8988T (cell line): Measurements from ENCODE around the gene SEMA3E.
A peak's percentile ranks its signal among the peaks of the same experiment; 100 is the strongest.
"Not testable (repeated sequence)": the region's sequence is repeated elsewhere in the genome, so short reads cannot be mapped to it uniquely, and the experiment has no call there.

Experiments used
- DNase-seq: peaks from one replicate; pipeline ENCODE4 v3.0.0; 2011

Gene SEMA3E

DNA sequence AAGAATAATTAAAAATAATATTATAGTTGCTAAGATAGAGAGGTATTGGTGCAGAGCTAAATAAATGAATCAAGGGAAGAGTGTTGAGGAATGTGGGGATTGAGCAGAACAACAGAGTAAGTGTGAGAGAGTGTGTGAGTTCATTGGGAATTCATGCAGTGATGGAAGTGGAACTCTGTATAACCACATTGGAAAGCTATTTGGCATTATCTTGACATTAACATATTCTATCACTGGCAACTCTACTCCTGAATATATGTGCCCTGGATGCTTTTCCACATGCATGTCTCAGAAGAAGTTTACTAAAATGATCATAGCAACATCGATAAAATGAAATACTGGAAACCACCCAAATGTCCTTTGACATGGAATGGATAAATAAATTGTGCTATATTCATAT lies 164.1 kb downstream of the SEMA3E start:
- DNase-seq: no peak

DNA sequence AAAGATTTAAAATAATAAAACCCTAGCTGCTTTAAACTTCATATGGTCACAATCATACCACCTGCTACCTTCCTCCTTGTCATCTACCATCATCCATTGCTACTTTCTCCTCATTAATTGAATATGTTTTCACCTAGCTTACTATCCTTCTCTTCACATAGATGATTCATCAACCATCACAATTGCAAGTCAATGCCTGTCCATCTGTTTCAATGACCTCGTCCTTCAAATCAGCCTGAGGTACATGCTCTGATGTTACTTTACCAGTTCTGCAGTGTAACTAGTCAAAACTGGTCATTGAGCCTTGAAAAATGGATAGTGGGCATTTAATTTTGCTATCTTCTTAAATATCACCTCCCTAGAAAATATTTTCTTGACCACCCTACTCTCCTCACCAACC lies 164.7 kb downstream of the SEMA3E start:
- DNase-seq: no peak

GRCh38 chr7:83478616-83479015 lies 170.3 kb downstream of the SEMA3E start:
- DNase-seq: no peak

GRCh38 chr7:83476511-83477050 lies 172.4 kb downstream of the SEMA3E start:
- no peak for DNase-seq

DNA sequence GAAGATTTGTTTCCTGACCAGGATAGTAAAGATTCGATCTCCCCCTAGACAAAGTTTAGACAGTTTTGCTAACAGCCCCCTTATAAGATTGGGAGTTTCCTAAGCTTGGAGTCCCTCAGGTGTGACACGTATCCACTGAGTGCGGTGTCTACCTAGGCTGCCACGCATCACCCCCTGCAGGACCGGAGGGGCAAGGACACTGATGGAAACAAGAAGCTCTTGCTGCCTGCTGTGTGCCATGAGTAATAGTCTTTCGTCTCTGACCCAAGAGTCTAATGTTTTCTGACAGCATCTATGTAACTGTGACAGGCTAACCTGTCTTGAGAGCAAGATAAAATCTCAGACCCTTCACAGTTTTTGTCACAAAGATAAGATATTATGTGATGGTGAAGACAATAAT lies 173.5 kb downstream of the SEMA3E start:
- no peak for DNase-seq

DNA sequence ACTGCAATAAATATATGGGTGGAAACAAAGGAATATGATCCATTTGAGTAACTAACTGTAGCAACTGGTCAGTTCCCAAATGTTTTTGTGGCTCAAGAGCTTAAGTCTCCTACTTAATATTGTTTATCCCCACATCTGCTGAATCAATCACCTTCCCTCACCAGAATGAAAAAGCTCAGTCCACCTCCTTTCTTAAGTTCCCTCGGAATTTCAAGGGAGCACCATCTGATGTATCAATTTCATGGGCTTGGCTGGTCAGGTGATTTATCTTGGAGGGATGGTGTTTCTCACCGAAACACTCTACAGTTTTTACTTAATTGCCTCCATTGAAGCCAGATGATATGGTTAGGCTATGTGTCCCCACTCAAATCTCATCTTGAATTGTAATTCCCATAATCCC lies 176.6 kb downstream of the SEMA3E start:
- DNase-seq: no peak

GRCh38 chr7:83469491-83469890 lies 179.4 kb downstream of the SEMA3E start:
- DNase-seq: no peak

DNA sequence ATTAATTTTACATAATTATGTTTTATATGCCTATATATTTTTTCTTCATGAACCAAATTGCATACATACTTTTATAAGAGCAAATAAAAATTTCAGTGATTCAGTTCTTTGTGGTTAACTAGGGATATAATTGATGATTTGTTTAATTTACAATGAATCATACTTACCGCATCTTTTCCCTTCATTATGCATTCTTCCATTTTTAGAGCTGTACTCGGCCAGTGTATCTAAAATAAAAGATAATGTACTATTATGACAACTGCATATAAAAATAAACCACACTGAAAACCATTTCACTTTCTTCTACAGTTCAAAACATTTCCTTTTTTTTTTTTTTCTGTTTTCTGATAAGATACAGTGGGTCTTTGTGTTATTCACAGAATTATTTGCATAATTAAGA lies 179.9 kb downstream of the SEMA3E start:
- DNase-seq: no peak

DNA sequence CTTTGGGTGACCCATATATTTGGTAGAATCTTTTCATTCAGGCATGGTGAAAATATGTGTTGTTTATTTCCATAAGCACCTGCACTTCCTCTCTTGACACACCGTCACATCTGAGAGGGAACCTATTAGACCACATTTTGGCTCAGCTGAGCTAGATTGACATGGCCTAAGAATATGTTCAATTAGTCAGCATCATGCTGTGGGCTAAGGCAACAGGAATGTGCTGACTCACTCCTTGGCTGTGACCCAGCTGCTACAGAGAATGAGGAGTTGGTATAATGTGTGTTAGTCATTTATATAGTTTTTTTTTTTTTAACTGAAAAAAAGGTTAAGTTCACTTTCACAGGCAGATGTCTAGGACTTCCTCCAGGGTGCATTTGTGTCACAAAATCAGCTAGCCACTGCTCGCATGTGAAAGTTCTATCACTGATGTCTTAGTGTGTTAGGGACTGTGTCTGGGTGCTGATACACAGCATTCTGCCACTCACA lies 180.6 kb downstream of the SEMA3E start:
- DNase-seq: peak; percentile 9

DNA sequence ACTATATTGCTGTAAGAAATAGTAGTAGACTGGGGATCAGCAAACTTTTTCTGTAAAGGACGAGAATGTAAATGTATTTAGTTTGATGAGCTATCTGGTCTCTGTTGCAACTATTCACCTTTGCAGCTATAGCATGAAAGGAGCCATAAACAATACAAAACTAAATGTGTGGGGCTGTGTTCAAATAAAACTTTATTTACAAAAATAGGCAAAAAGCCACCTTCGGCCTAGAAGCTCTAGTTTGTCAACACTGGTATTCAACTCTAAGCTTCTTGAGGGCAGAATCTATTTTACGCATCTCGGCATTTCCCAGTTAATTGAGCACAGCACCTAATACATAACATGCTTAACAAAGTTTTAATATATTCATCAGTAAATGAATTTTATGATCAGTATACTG lies 181.4 kb downstream of the SEMA3E start:
- no peak for DNase-seq

- DNase-seq: no peak
Observed at GRCh38 chr7:83466956-83467355, 182.0 kb downstream of the SEMA3E start.

DNA sequence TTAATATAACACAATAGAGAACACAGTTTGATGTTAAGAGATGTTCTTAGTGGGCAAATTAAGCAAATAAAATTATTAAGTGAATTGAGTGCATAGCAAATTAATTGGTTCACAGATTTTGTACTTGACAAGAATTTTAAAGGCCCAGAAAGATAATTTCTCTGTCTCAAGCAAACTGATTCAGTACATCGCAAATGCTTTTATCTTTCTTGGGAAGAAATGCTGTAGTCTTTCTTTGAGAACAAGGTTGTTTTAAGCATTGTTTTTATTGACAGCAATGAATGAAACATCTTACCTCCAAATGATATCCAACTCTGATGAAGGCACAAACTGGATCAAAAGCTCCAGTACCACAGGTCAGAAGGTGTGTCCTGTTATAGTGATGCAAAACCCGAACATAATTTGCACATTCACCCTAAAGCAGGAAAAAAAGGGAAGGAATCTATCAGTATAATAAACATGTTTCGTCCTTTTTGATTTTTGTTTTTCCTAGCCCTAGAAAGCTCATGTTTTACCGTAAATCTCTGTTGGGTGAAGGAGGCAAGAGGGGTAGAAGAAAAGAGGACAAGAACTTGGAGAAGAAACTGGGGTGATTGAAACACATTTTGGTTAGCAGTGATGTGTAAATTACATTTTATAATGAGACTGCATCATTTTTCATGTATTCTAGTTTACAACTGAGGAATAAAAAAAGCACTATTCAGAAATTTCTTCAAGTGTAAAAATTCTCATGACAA lies 182.6 kb downstream of the SEMA3E start:
- no peak for DNase-seq

- no peak for DNase-seq
Observed at GRCh38 chr7:83465643-83466042, 183.3 kb downstream of the SEMA3E start.

GRCh38 chr7:83461820-83462219 lies 187.1 kb downstream of the SEMA3E start:
- not testable (repeated sequence) for DNase-seq

DNA sequence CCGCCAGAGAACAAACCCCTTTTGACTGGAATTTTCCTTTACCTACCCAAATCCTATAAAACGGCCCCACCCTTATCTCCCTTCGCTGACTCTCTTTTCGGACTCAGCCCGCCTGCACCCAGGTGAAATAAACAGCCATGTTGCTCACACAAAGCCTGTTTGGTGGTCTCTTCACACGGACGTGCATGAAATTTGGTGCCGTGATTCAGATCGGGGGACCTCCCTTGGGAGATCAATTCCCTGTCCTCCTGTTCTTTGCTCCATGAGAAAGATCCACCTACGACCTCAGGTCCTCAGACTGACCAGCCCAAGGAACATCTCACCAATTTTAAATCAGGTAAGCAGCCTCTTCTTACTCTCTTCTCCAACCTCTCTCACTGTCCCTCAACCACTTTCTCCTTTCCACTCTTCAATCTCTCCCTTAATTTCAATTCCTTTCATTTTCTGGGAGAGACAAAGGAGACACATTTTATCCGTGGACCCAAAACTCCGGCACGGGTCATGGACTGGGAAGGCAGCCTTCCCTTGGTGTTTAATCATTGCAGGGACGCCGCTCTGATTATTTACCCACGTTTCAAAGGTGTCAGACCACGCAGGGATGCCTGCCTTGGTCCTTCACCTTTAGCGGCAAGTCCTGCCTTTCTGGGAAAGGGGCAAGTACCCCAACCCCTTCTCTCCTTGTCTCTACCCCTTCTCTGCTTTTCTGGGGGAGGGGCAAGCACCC lies 188.8 kb downstream of the SEMA3E start:
- not testable (repeated sequence) for DNase-seq

DNA sequence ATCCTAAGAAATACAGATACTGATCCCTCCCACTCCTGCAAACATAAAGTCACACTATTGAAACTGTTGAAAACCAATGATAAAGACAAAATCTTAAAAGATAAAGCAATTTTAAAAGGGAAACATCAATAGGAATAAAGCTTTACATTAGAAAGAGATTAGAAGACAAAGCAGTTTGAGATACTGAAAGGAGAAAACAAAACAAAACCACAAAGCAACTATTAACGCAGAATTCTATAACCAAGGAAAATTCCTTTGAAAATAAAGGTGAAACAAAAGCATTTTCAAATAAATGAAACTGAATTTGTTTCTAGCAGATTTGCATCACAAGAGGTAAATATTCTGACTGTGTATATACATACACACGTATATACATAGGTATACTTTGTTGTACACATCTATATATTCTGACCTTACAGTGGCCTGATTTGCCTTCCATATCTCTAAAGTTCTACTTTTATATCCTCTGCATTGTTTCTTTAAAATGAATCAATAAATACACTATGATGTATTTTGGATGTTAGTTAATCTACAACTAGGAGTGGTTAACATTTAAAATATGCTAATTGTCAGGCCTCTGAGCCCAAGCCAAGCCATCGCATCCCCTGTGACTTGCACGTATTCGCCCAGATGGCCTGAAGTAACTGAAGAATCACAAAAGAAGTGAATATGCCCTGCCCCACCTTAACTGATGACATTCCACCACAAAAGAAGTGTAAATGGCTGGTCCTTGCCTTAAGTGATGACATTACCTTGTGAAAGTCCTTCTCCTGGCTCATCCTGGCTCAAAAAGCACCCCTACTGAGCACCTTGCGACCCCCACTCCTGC lies 189.6 kb downstream of the SEMA3E start:
- not testable (repeated sequence) for DNase-seq

GRCh38 chr7:83457022-83457892 lies 191.7 kb downstream of the SEMA3E start:
- no peak for DNase-seq

GRCh38 chr7:83456413-83456812 lies 192.5 kb downstream of the SEMA3E start:
- DNase-seq: no peak

DNA sequence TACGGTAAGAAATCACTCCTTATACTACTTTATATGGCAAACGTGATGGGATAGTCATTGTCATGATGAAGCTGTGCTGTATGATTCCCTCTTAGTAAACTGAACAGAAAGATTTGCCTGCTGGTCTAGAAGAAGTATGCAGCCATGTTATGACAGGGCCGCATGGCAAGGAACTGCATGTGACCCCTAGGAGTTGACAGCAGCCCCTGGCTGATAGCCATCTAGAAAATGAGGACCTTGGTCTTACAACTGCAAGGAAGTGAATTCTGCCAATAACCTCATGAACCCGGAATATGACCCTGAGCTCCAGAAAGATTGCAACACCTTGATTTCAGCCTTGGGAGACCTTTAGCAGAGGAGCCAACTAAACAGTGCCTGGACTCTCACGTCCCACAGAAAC lies 193.3 kb downstream of the SEMA3E start:
- no peak for DNase-seq

- no peak for DNase-seq
Observed at GRCh38 chr7:83452256-83452655, 196.7 kb downstream of the SEMA3E start.

DNA sequence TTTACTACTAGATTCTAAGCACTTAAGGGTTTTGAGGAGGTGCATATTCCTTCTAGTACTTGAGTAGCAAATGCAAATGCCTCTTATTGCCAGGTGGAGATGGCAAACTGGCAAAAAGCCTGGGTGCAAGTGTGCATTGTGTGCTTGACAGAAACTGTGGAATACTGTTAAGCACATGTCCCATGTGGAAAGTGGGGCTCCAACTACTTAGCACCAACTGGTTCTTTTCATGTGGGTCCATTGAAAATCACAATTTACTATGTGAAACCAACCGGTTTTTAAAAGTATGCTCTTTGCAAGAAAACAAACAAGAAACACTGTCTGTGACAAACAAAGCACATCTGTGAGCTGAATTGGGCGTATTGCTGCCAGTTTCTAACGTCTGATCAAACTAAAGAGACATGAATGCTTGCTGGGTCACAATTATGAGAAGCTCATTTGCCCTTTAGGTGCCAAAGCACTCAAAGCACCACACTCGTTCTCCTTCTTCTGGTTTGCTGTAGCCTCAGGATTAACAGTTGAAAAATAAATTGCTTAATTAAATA lies 197.4 kb downstream of the SEMA3E start:
- no peak for DNase-seq

DNA sequence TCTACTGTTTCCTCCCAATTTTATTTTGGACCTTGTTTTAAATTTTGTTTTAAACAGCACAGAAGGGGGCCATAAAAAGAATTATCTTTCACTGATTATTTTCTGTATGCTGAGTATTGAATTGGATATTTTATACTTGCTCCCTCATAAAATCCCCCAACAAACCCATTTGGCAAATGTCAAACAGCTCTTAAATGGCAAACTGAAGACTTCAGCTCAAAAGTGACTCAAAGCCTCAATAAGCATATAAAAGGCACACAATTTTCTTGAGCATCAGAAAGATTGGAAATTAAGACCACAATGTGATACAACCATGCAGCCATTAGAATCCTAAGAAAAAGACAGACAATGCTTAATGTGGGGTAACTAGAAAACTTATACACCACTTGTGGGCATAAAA lies 199.2 kb downstream of the SEMA3E start:
- DNase-seq: no peak
